Brain pericyte (primary cell): ENCODE data around the gene GNL2.
"Not testable (repeated sequence)": the region's sequence is repeated elsewhere in the genome, so short reads cannot be mapped to it uniquely, and the experiment has no call there.

ENCODE experiments used
- DNase-seq: peaks from one replicate; pipeline ENCODE4 v3.0.0-alpha.2; 2012; ENCODE audit warnings: low read depth, low spot score

Gene GNL2

GRCh38 chr1:37609002-37609401 is 13.3 kb upstream of the GNL2 start:
- no peak for DNase-seq

GRCh38 chr1:37606481-37607263 is 10.9 kb upstream of the GNL2 start:
- no peak for DNase-seq

- no peak for DNase-seq
These were observed 10.2 kb upstream of the GNL2 start for GRCh38 chr1:37605806-37606474.

- no peak for DNase-seq
These were observed 9.4 kb upstream of the GNL2 start for GRCh38 chr1:37605061-37605650.

GRCh38 chr1:37602750-37603694 is 7.3 kb upstream of the GNL2 start:
- no peak for DNase-seq

GRCh38 chr1:37601441-37601840 is 5.7 kb upstream of the GNL2 start:
- no peak for DNase-seq

GRCh38 chr1:37599940-37600339 is 4.2 kb upstream of the GNL2 start:
- DNase-seq: no peak

- DNase-seq: no peak
These were observed 488 bp upstream of the GNL2 start for GRCh38 chr1:37596182-37596667.

- no peak for DNase-seq
These were observed 2.0 kb downstream of the GNL2 start for GRCh38 chr1:37593726-37594125.

- no peak for DNase-seq
These were observed 6.8 kb downstream of the GNL2 start for GRCh38 chr1:37588939-37589338.

GRCh38 chr1:37584544-37584943 is 11.2 kb downstream of the GNL2 start:
- DNase-seq: not testable (repeated sequence)

- no peak for DNase-seq
These were observed 20.0 kb downstream of the GNL2 start for GRCh38 chr1:37575692-37576091.

GRCh38 chr1:37574834-37575480 is 20.8 kb downstream of the GNL2 start:
- no peak for DNase-seq

- DNase-seq: no peak
These were observed 25.0 kb downstream of the GNL2 start for GRCh38 chr1:37570528-37571334.

GRCh38 chr1:37567023-37567422 is 28.7 kb downstream of the GNL2 start:
- no peak for DNase-seq

GRCh38 chr1:37564892-37565291 is 30.8 kb downstream of the GNL2 start:
- no peak for DNase-seq

- DNase-seq: no peak
These were observed 32.8 kb downstream of the GNL2 start for GRCh38 chr1:37562984-37563383.

- no peak for DNase-seq
These were observed 34.3 kb downstream of the GNL2 start for GRCh38 chr1:37561133-37562132.
